Tibial nerve (tissue), 4 donors: ENCODE data around the gene EPS8. TPM values are rescaled to one million over a fixed set of nuclear protein-coding genes. Genes with fewer than 3 reads are reported as not detected.
"Not testable (repeated sequence)": the region's sequence is repeated elsewhere in the genome, so short reads cannot be mapped to it uniquely, and the experiment has no call there.

Experiments used
- DNase-seq, 2 donors: peaks; one replicate each; pipeline ENCODE4 v3.0.0-alpha.2; 2019; ENCODE audit warnings: low spot score in 2 of 2
- H3K27ac ChIP-seq, 4 donors: fragments of 200-600 bp; sonication (generic) in 3 of 4; one replicate each; pipeline ENCODE4 v1.5.1; 2017 to 2019; ENCODE audit warnings: mild to moderate bottlenecking in 1 of 4
- H3K27me3 ChIP-seq, 2 donors: fragments of 200-600 bp; sonication (generic) in 1 of 2; one replicate each; pipeline versions ENCODE4 v1.5.1 to v1.6.0; 2017 to 2019
- H3K36me3 ChIP-seq, 3 donors: fragments of 200-600 bp; sonication (generic); one replicate each; pipeline ENCODE4 v1.5.1; 2018 to 2019
- H3K4me1 ChIP-seq, 4 donors: fragments of 200-600 bp; sonication (generic) in 3 of 4; one replicate each; pipeline ENCODE4 v1.5.1; 2017 to 2019
- H3K4me3 ChIP-seq, 4 donors: fragments of 200-600 bp; sonication (generic) in 3 of 4; one replicate each; pipeline ENCODE4 v1.5.1; 2017 to 2019; ENCODE audit warnings: mild to moderate bottlenecking in 1 of 4, moderate library complexity in 1 of 4
- H3K9me3 ChIP-seq, 4 donors: fragments of 200-600 bp; sonication (generic) in 3 of 4; one replicate each; pipeline ENCODE4 v1.5.1; 2017 to 2019
- EP300 ChIP-seq, 2 donors: sonication (generic); formaldehyde crosslinking; IDR thresholded peaks; one replicate each; pipeline ENCODE4 v1.6.1; 2017; ENCODE audit warnings: antibody characterized with exemption in 2 of 2, mild to moderate bottlenecking in 1 of 2
- POLR2A ChIP-seq, 2 donors: fragments of 450-650 bp; IDR thresholded peaks; one replicate each; pipeline ENCODE4 v1.6.1; 2017; ENCODE audit warnings: antibody characterized with exemption in 2 of 2, mild to moderate bottlenecking in 2 of 2, moderate library complexity in 2 of 2
- WGBS, 2 donors: methylation state at CpG; one replicate each; pipeline ENCODE4 v1.1.5; 2018; 5-methylcytosine and 5-hydroxymethylcytosine counted together
- total RNA-seq, 4 donors: library from RNA; depleted of rRNA; stranded (reverse); fragments of >200 nt; gene quantifications; one replicate each; pipeline ENCODE4 v1.1.0, GENCODE V29; 2016
- TF ChIP-seq, protein P1 (sequence below), 5 experiments: fragments of 200-600 bp in 3 of 5; fragments of 450-650 bp in 2 of 5; sonication (generic) in 3 of 5; IDR thresholded peaks; one replicate each; pipeline ENCODE4 v1.5.1; 2016 to 2019; ENCODE audit warnings: antibody characterized with exemption in 5 of 5, mild to moderate bottlenecking in 3 of 5, moderate library complexity in 2 of 5

The EPS8 gene
- total RNA-seq, 4 donors from 2014 or later = 153 to 215 (median 193) TPM

DNA sequence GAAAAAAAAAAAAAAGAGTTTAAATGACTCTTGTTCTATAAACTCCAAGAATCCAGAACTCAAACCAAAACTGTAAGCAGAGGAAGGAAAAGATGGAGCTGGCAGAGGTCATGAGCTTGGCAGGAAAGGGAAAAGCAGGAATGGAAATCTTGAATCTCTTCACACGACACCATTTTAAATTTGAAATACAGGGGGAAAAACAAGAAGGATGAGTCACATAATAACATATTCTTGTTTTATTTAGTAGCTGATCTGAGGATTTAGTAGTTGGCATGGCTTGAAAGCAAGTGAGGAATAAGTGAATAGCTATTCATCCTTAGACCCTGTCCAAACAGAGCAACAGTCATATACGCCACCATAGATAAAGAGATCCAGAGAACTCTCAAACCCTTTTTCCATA lies 35.0 kb downstream of the EPS8 start:
- H3K27ac ChIP-seq = no peak overlapping the region
- peaks cover 0 to 41% (median 3%) of the 10 kb centered on the region in 4 donors for H3K4me1 ChIP-seq
- H3K9me3 ChIP-seq = no peaks in the 10 kb centered on the region
- H3K27me3 ChIP-seq = no peaks in the 10 kb centered on the region
- TF ChIP-seq POLR2A (IDR thresholded peaks at IDR 0.05) (no peak), EP300 (IDR thresholded peaks at IDR 0.05) (no peak)
- TF ChIP-seq, protein P1, sequence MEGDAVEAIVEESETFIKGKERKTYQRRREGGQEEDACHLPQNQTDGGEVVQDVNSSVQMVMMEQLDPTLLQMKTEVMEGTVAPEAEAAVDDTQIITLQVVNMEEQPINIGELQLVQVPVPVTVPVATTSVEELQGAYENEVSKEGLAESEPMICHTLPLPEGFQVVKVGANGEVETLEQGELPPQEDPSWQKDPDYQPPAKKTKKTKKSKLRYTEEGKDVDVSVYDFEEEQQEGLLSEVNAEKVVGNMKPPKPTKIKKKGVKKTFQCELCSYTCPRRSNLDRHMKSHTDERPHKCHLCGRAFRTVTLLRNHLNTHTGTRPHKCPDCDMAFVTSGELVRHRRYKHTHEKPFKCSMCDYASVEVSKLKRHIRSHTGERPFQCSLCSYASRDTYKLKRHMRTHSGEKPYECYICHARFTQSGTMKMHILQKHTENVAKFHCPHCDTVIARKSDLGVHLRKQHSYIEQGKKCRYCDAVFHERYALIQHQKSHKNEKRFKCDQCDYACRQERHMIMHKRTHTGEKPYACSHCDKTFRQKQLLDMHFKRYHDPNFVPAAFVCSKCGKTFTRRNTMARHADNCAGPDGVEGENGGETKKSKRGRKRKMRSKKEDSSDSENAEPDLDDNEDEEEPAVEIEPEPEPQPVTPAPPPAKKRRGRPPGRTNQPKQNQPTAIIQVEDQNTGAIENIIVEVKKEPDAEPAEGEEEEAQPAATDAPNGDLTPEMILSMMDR (IDR thresholded peaks at IDR 0.05) = no peak
- 47 to 53% methylated on average over 2 of the region's 2 CpGs for WGBS, 2 donors
- no peak overlapping the region for H3K4me3 ChIP-seq
- DNase-seq = no peak
- H3K36me3 ChIP-seq = no peaks in the 10 kb centered on the region

DNA sequence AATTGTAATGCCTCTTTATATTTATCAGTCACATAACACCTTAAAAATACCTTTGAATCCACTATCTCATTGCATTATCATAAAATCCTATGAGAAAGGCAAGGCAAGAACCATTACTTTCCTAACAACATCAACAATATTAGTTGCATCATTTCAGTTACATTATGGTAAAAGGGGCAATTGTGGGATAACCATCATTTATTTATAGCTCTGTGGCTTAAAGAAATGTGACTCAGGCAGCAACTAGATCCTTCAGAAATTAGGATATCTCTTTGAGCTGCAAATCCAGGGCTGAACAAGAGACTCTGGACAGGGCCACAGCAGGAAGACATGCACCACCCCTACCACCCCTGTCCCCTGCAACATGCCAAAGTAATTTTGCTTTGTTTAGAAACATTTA lies 36.4 kb downstream of the EPS8 start:
- Histone ChIP-seq H3K9me3 (no peaks in the 10 kb centered on the region), H3K36me3 (no peaks in the 10 kb centered on the region), H3K4me3 (no peak overlapping the region), H3K4me1 (peaks cover 0 to 40% (median 3%) of the 10 kb centered on the region in 4 donors), H3K27ac (no peak overlapping the region), H3K27me3 (no peaks in the 10 kb centered on the region)
- no peak for TF ChIP-seq POLR2A (IDR thresholded peaks at IDR 0.05)
- TF ChIP-seq, protein P1 (IDR thresholded peaks at IDR 0.05) = no peak
- no peak for TF ChIP-seq EP300 (IDR thresholded peaks at IDR 0.05)
- no peak for DNase-seq

DNA sequence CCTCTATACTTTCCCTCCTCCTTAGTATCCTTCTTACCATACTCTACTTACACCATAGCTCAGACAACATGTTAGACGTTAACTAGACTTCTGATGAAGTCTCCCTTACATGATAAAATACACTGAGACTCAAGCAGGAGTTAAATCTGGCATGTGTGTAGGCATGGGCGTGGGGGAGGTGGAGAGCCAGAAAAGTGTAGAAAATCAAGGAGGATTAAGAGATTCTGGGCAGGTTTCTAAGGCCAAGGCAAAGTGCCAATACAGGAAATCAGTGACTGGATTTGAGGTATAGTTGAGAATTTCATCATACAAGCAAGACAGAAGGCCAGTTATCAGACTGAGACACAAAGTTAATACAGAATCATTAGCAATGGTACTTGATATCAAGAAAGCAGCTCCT lies 37.4 kb downstream of the EPS8 start:
- no peaks in the 10 kb centered on the region for H3K36me3 ChIP-seq
- H3K27ac ChIP-seq = no peak overlapping the region
- TF ChIP-seq, protein P1 (IDR thresholded peaks at IDR 0.05) = no peak
- TF ChIP-seq EP300 (IDR thresholded peaks at IDR 0.05) (no peak), POLR2A (IDR thresholded peaks at IDR 0.05) (no peak)
- H3K9me3 ChIP-seq = no peaks in the 10 kb centered on the region
- H3K4me1 ChIP-seq = peaks cover 0 to 32% (median 3%) of the 10 kb centered on the region in 4 donors
- H3K27me3 ChIP-seq = no peaks in the 10 kb centered on the region
- no peak overlapping the region for H3K4me3 ChIP-seq
- 83 to 90% methylated on average over 2 of the region's 2 CpGs for WGBS, 2 donors
- DNase-seq = no peak

DNA sequence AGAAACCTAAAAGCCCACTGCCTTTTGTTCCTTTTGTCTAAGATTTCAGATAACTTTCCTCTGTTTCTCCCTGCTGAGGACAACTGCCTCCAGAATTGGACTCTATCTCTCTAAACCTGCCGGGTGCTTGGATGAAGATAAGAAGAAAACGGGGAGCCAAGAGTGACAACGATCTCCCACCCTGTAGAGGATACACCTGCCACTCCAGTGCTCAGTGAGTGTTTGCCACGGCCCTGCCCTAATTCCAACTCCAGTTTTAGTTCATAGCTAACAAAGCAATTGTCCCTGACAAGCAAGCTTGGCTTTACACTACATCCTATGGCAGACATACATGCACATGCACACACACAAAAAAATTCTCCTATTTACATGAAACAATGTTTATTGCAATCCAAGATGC lies 39.3 kb downstream of the EPS8 start:
- Histone ChIP-seq H3K9me3 (no peaks in the 10 kb centered on the region), H3K4me3 (no peak overlapping the region), H3K4me1 (peaks cover 0 to 27% (median 2%) of the 10 kb centered on the region in 4 donors), H3K27ac (peak overlapping the region in 1 of 4 donors; percentile 19), H3K36me3 (no peaks in the 10 kb centered on the region), H3K27me3 (no peaks in the 10 kb centered on the region)
- no peak for TF ChIP-seq POLR2A (IDR thresholded peaks at IDR 0.05)
- no peak for TF ChIP-seq EP300 (IDR thresholded peaks at IDR 0.05)
- TF ChIP-seq, protein P1 (IDR thresholded peaks at IDR 0.05) = no peak
- DNase-seq = no peak
- 78 to 86% methylated on average over 4 of the region's 4 CpGs for WGBS, 2 donors

DNA sequence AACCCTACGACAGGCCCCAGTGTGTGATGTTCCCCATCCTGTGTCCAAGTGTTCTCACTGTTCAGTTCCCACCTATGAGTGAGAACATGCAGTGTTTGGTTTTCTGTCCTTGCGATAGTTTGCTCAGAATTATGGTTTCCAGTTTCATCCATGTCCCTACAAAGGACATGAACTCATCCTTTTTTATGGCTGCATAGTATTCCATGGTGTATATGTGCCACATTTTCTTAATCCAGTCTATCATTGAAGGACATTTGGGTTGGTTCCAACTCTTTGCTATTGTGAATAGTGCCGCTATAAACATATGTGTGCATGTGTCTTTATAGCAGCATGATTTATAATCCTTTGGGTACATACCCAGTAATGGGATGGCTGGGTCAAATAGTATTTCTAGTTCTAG lies 47.3 kb downstream of the EPS8 start:
- H3K27me3 ChIP-seq, H3K9me3 ChIP-seq, DNase-seq, H3K4me1 ChIP-seq, H3K27ac ChIP-seq, H3K36me3 ChIP-seq, H3K4me3 ChIP-seq: not testable (repeated sequence)
- WGBS, 2 donors = 96 to 100% methylated on average over 3 of the region's 3 CpGs

DNA sequence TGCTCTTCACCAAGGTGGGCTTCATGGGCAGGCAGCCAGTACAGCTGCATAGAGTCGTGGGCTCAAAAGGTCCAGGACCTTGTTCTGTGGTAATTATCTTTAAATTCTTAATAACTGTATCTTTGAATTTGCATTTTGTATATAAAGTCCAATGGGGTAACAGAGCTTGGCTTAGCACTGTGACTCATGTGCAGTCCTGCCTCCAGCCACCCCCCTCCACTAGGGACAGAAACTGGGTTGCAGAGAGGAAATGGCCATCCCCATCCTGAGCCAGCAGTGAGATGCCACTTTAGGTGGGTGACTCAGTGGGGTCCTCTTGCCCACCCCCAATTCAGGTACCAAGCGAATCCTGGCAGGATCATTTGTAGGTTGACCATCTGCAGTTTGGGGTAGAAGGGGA lies 48.1 kb downstream of the EPS8 start:
- Histone ChIP-seq H3K9me3 (no peaks in the 10 kb centered on the region), H3K36me3 (no peaks in the 10 kb centered on the region), H3K27me3 (no peaks in the 10 kb centered on the region), H3K4me1 (peaks cover 0 to 9% (median 4%) of the 10 kb centered on the region in 4 donors), H3K27ac (no peak overlapping the region), H3K4me3 (no peak overlapping the region)
- WGBS, 2 donors = 91 to 96% methylated on average over 2 of the region's 2 CpGs
- TF ChIP-seq EP300 (IDR thresholded peaks at IDR 0.05) (no peak), POLR2A (IDR thresholded peaks at IDR 0.05) (no peak)
- TF ChIP-seq, protein P1 (IDR thresholded peaks at IDR 0.05) = no peak
- no peak for DNase-seq

DNA sequence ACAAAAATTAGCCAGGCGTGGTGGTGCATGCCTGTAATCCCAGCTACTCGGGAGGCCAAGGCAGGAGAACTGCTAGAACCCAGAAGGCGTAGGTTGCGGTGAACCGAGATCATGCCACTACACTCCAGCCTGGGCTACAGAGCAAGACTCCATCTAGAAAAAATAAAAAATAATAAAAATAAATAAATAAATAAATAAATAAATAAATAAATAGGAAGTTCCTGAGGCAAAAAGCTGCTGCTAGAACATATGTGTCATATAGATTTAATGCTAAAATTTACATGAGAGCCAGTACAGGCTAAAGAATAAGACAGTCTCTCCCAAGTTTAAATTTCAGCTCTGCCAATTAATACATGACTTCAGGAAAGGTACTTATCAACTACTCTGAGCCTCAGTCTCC lies 48.8 kb downstream of the EPS8 start:
- H3K4me1 ChIP-seq, H3K36me3 ChIP-seq, H3K9me3 ChIP-seq, H3K27me3 ChIP-seq, DNase-seq, H3K27ac ChIP-seq, H3K4me3 ChIP-seq: not testable (repeated sequence)
- WGBS, 2 donors = 96 to 97% methylated on average over 5 of the region's 5 CpGs
